SK-N-SH treated with all-trans-retinoic acid at 6 μM for 48 hours (cell line): ENCODE measurements around the gene CFAP57.

Experiments used
- ATAC-seq: fragments of 200-7000 bp; cut with Tn5 transposase; 3 replicates; pipeline ENCODE4 v1.9.1; 2020; ENCODE audit warnings: mild to moderate bottlenecking, moderate library complexity
- ARNTL ChIP-seq: fragments of 450-650 bp; formaldehyde crosslinking; IDR thresholded peaks from 2 replicates; pipeline ENCODE4 v1.5.0; 2020; ENCODE audit warnings: low read depth, mild to moderate bottlenecking, moderate library complexity, borderline replicate concordance
- BACH2 ChIP-seq: fragments of 250-450 bp; sonication (Bioruptor Pico); IDR thresholded peaks from 2 replicates; pipeline ENCODE4 v1.9.0; 2021; ENCODE audit warnings: mild to moderate bottlenecking, borderline replicate concordance
- CREB5 ChIP-seq: fragments of 250-450 bp; sonication (Bioruptor Pico); IDR thresholded peaks from 2 replicates; pipeline ENCODE4 v1.5.1; 2020; ENCODE audit warnings: low read depth, mild to moderate bottlenecking, moderate library complexity
- CSDC2 ChIP-seq: fragments of 250-450 bp; sonication (Bioruptor Pico); IDR thresholded peaks from 2 replicates; pipeline ENCODE4 v1.5.0; 2020; ENCODE audit warnings: mild to moderate bottlenecking, moderate library complexity
- ESRRG ChIP-seq: fragments of 250-450 bp; sonication (Bioruptor Pico); IDR thresholded peaks from 2 replicates; pipeline ENCODE4 v1.6.1; 2021; ENCODE audit warnings: mild to moderate bottlenecking
- ISL1 ChIP-seq: fragments of 250-450 bp; sonication (Bioruptor Pico); IDR thresholded peaks from 2 replicates; pipeline ENCODE4 v2.1.2; 2022; ENCODE audit warnings: mild to moderate bottlenecking, moderate library complexity
- OSR1 ChIP-seq: fragments of 250-450 bp; sonication (Bioruptor Pico); IDR thresholded peaks from 2 replicates; pipeline ENCODE4 v1.8.0; 2022; ENCODE audit warnings: moderate library complexity, mild to moderate bottlenecking, inconsistent platforms
- PATZ1 ChIP-seq: fragments of 250-450 bp; sonication (Bioruptor Pico); IDR thresholded peaks from 2 replicates; pipeline ENCODE4 v1.8.0; 2020; ENCODE audit warnings: mild to moderate bottlenecking, moderate library complexity, borderline replicate concordance
- POU6F1 ChIP-seq: fragments of 250-450 bp; sonication (Bioruptor Pico); IDR thresholded peaks from 2 replicates; pipeline ENCODE4 v1.8.0; 2021; ENCODE audit warnings: low read depth, mild to moderate bottlenecking, moderate library complexity, borderline replicate concordance
- PPARA ChIP-seq: fragments of 250-450 bp; sonication (Bioruptor Pico); IDR thresholded peaks from 2 replicates; pipeline ENCODE4 v1.5.0; 2020; ENCODE audit warnings: mild to moderate bottlenecking, borderline replicate concordance
- RARB ChIP-seq: fragments of 250-450 bp; sonication (Bioruptor Pico); IDR thresholded peaks from 2 replicates; pipeline ENCODE4 v1.8.0; 2021; ENCODE audit warnings: mild to moderate bottlenecking, moderate library complexity
- SNAI2 ChIP-seq: fragments of 250-450 bp; sonication (Bioruptor Pico); IDR thresholded peaks from 2 replicates; pipeline ENCODE4 v1.5.0; 2020; ENCODE audit warnings: mild to moderate bottlenecking, moderate library complexity
- ZC3H10 ChIP-seq: fragments of 250-450 bp; sonication (Bioruptor Pico); IDR thresholded peaks from 2 replicates; pipeline ENCODE4 v1.5.1; 2021; ENCODE audit warnings: mild to moderate bottlenecking, moderate library complexity
- ZFP3 ChIP-seq: fragments of 250-450 bp; sonication (Bioruptor Pico); IDR thresholded peaks from 2 replicates; pipeline ENCODE4 v1.5.0; 2020; ENCODE audit warnings: mild to moderate bottlenecking, moderate library complexity
- ZFP30 ChIP-seq: fragments of 450-650 bp; formaldehyde crosslinking; IDR thresholded peaks from 2 replicates; pipeline ENCODE4 v1.5.0; 2022; ENCODE audit warnings: mild to moderate bottlenecking, moderate library complexity
- ZNF565 ChIP-seq: fragments of 450-650 bp; formaldehyde crosslinking; conservative IDR thresholded peaks from 2 replicates; pipeline ENCODE4 v1.5.0; 2020; ENCODE audit warnings: low read depth, mild to moderate bottlenecking, moderate library complexity
- TF ChIP-seq, protein P1 (sequence below): fragments of 250-450 bp; sonication (Bioruptor Pico); IDR thresholded peaks from 2 replicates; pipeline ENCODE4 v1.5.0; 2020; ENCODE audit warnings: mild to moderate bottlenecking, moderate library complexity
- TF ChIP-seq, protein P2 (sequence below): fragments of 250-450 bp; sonication (Bioruptor Pico); IDR thresholded peaks from 2 replicates; pipeline ENCODE4 v1.5.1; 2021; ENCODE audit warnings: mild to moderate bottlenecking, moderate library complexity

The CFAP57 gene

DNA sequence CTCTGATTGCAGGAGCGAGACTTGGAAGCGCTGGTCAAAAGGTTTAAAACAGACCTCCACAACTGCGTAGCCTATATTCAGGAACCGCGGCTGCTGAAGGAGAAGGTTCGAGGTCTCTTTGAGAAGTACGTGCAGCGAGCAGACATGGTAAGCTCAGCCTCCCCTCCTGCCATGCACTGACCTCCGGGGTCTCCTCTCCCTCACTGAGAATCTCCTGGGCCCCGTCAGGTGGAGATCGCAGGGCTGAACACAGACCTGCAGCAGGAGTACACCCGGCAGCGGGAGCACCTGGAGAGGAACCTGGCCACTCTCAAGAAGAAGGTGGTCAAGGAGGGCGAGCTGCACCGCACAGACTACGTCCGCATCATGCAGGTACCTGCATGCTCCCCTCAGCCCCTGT is 62.1 kb downstream of the CFAP57 start:
- ATAC-seq = no peak
- TF ChIP-seq, protein P1, sequence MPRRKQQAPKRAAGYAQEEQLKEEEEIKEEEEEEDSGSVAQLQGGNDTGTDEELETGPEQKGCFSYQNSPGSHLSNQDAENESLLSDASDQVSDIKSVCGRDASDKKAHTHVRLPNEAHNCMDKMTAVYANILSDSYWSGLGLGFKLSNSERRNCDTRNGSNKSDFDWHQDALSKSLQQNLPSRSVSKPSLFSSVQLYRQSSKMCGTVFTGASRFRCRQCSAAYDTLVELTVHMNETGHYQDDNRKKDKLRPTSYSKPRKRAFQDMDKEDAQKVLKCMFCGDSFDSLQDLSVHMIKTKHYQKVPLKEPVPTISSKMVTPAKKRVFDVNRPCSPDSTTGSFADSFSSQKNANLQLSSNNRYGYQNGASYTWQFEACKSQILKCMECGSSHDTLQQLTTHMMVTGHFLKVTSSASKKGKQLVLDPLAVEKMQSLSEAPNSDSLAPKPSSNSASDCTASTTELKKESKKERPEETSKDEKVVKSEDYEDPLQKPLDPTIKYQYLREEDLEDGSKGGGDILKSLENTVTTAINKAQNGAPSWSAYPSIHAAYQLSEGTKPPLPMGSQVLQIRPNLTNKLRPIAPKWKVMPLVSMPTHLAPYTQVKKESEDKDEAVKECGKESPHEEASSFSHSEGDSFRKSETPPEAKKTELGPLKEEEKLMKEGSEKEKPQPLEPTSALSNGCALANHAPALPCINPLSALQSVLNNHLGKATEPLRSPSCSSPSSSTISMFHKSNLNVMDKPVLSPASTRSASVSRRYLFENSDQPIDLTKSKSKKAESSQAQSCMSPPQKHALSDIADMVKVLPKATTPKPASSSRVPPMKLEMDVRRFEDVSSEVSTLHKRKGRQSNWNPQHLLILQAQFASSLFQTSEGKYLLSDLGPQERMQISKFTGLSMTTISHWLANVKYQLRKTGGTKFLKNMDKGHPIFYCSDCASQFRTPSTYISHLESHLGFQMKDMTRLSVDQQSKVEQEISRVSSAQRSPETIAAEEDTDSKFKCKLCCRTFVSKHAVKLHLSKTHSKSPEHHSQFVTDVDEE (CRISPR knock-in tag) = no peak
- TF ChIP-seq, protein P2, sequence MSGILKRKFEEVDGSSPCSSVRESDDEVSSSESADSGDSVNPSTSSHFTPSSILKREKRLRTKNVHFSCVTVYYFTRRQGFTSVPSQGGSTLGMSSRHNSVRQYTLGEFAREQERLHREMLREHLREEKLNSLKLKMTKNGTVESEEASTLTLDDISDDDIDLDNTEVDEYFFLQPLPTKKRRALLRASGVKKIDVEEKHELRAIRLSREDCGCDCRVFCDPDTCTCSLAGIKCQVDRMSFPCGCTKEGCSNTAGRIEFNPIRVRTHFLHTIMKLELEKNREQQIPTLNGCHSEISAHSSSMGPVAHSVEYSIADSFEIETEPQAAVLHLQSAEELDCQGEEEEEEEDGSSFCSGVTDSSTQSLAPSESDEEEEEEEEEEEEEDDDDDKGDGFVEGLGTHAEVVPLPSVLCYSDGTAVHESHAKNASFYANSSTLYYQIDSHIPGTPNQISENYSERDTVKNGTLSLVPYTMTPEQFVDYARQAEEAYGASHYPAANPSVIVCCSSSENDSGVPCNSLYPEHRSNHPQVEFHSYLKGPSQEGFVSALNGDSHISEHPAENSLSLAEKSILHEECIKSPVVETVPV = no peak
- no peak for TF ChIP-seq PPARA (CRISPR knock-in tag)

- TF ChIP-seq, protein P1 (CRISPR knock-in tag) = no peak
- TF ChIP-seq ZNF565 (no peak), PPARA (CRISPR knock-in tag) (no peak), ISL1 (CRISPR knock-in tag) (no peak), SNAI2 (CRISPR knock-in tag) (no peak), OSR1 (CRISPR knock-in tag) (no peak), RARB (CRISPR knock-in tag) (no peak), BACH2 (CRISPR knock-in tag) (no peak), CREB5 (CRISPR knock-in tag) (no peak), ESRRG (CRISPR knock-in tag) (no peak), CSDC2 (CRISPR knock-in tag) (no peak), ZC3H10 (no peak), ZFP3 (CRISPR knock-in tag) (no peak), PATZ1 (CRISPR knock-in tag) (no peak), ARNTL (no peak), POU6F1 (CRISPR knock-in tag) (no peak), ZFP30 (CRISPR knock-in tag) (no peak)
- TF ChIP-seq, protein P2 = no peak
- TF ChIP-seq, all 23 proteins: peak for 0
- no peak for ATAC-seq
Observed at GRCh38 chr1:43235040-43235439, 62.9 kb downstream of the CFAP57 start.
